DND-41 (cell line): ENCODE results near the gene DRD5.

ENCODE experiments used
- EZH2 ChIP-seq: IDR thresholded peaks from 3 replicates; pipeline ENCODE4 v1.6.1; 2012; ENCODE audit warnings: borderline replicate concordance, low read depth, mild to moderate bottlenecking, moderate library complexity, low read length, inconsistent platforms; ENCODE audit not compliant: severe bottlenecking
- TF ChIP-seq, protein P1 (sequence below): IDR thresholded peaks from 2 replicates; pipeline ENCODE4 v1.5.1; 2012; ENCODE audit warnings: borderline replicate concordance, low read length, moderate library complexity, mild to moderate bottlenecking; ENCODE audit not compliant: poor library complexity, severe bottlenecking; ENCODE audit errors: extremely low read depth

DNA sequence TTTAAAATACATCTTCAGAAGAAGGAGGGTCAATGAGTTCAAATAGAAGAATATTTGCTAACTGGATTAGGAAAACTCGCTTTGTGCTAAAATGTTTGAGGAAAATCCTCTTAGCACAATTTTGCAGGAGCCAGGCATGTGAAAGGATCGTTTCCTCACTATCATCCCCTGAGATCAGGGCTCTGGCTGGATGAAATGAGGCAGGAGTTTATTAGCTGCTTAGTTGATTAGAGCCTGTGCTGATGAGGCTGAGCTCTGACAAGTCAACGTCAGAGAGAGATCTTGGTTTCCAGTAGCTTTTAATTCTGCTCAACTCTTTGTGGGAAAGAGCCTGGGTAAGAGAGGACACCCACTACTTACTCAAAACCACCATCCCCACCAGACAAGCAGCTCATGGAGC lies 8.0 kb upstream of the DRD5 start:
- TF ChIP-seq EZH2: no peak
- TF ChIP-seq, protein P1, sequence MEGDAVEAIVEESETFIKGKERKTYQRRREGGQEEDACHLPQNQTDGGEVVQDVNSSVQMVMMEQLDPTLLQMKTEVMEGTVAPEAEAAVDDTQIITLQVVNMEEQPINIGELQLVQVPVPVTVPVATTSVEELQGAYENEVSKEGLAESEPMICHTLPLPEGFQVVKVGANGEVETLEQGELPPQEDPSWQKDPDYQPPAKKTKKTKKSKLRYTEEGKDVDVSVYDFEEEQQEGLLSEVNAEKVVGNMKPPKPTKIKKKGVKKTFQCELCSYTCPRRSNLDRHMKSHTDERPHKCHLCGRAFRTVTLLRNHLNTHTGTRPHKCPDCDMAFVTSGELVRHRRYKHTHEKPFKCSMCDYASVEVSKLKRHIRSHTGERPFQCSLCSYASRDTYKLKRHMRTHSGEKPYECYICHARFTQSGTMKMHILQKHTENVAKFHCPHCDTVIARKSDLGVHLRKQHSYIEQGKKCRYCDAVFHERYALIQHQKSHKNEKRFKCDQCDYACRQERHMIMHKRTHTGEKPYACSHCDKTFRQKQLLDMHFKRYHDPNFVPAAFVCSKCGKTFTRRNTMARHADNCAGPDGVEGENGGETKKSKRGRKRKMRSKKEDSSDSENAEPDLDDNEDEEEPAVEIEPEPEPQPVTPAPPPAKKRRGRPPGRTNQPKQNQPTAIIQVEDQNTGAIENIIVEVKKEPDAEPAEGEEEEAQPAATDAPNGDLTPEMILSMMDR: no peak
